HG02798 (cell line): Measurements from ENCODE around the gene TRMT2A.

Experiments
- ATAC-seq: cut with Tn5 transposase; IDR thresholded peaks from one replicate; pipeline ENCODE4 v1.9.1; 2021; ENCODE audit warnings: mild to moderate bottlenecking; ENCODE audit not compliant: unreplicated experiment, poor library complexity

Gene TRMT2A

DNA sequence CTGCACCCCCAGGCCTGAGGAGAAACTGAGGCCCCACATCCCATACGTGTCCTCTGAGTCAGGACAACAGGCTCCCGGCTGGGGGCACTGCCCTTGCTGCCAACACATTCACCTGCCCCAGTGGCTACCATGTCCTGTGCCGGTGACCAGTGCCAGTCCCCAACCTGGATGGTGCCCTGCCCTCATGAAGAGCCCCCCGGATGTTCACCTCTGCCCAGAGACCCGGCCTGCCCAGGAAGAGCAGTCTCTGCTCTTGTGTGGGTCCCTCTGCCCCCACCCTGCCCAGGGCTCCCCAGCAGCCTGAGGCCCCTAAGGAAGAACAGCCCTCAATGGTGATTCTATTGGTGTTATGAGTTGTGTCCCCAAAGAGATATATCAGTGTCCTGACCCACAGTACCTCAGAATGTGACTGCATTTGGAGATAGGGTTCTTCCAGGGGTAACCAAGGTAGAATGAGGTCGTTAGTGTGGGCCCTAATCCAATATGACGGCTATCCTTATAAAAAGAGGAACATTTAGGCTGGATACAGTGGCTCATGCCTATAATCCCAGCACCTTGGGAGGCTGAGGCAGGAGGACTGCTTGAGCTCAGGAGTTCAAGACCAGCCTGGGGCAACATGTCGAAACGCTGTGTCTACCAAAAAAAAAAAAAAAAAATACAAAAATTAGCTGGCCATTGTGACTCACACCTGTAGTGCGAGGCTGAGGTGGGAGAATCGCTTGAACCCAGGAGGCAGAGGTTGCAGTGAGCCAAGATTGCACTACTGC lies 50.2 kb downstream of the TRMT2A start:
- no peak for ATAC-seq

DNA sequence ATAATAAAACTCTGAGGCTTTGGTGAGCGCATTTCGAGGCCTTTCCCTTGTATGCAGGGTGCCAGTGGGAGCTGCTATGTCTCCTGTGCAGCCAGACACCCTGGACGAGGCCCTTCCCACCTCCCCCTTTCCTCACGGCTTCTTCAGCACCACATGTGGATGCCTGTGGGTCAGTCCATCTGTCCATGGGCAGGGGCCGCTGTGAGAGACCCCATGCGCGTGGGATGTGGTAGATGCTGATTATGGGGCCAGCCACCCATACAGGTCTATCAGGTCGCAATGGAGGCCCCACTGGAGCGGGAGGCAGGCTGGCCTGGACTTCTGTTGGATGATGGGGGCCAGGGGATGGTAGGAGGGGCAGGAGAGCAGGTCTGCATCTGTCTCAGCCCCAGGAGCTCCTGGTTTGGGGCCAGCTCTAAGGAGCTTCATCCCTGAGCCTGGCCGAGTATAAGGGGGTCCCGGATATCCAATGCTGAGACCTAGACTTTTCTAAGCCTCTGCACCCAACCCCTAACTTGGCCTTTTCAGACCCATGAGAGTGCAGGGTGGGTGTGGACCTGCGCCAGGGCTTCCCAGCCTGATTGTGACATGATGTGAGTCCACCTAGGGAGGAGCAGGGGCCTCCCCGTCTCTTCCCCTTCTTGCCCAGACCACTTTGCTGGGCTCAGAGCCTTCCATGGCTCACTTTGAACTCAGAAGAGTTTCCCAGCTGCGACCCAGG lies 51.0 kb downstream of the TRMT2A start:
- no peak for ATAC-seq

DNA sequence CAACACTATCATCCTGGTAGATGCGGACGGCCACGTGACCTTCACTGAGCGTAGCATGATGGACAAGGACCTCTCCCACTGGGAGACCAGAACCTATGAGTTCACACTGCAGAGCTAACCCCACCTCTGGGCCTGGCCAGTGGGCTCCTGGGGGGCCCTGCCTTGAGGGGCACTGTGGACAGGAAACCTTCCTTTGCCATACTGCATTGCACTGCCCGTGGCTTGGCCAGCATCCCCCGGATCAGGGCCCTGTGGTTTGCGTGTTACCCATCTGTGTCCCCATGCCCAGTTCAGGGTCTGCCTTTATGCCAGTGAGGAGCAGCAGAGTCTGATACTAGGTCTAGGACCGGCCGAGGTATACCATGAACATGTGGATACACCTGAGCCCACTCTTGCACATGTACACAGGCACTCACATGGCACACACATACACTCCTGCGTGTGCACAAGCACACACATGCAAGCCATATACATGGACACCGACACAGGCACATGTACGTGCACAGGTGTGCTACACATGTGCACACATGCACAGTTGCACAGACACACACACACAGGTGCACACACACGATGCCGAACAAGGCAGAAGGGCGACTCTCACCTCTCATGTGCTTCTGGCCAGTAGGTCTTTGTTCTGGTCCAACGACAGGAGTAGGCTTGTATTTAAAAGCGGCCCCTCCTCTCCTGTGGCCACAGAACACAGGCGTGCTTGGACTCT lies 52.3 kb downstream of the TRMT2A start:
- no peak for ATAC-seq

DNA sequence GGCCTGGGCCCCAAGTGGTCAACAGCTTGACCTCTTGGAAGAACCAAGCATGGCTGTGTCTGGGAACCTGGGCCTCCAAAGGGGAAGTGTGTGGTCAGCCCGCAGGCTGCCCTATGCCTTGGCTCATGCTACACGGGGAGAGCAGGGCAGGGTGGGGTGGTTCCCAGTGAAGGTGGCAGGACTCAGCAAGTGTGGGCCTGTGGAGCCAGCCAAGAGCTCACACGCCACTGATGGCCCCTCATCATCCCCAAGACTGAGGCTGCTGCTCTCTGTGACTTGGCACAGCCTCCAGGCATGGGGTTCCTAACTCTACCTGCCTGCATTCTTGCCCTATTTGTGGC lies 52.9 kb downstream of the TRMT2A start:
- ATAC-seq: no peak

DNA sequence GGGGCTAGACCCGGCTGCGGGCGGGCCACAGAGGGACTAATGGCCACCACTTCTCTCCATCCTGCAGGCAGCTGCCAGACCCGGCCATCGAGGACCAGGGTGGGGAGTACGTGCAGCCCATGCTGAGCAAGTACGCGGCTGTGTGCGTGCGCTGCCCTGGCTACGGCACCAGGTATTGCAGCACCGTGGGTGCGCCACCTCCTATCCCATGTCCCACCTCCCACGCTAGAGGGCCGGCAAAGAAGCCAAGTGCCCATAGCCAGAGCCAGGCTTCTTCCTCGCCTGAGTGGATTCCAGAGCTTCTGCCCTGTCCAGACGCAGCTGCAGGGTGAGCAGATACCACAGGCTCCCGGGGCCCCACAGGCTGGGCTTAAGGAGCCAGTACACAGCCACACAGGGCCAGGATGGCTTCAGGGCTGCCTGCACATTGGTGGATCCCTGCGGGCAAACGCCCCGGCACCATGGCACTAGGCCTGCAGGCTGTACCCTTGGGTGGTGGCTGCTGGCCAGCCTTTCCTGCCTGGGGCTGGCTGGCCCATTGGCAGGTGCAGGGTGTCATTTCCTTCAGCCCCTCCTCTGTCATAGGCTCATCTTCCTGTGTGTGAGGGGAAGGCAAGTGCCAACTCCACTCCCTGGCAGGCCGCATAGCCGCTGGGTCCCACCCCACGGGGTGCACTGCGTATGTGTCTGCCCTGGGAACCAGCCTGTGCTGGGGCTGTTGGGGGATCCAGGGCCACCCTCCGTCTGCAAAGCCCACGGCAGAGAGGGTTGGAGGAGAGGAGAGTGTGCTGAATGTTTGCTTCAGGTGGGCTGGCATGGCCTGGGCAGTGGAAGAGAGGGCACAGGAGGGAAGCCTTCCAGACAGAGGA lies 53.5 kb downstream of the TRMT2A start:
- no peak for ATAC-seq

DNA sequence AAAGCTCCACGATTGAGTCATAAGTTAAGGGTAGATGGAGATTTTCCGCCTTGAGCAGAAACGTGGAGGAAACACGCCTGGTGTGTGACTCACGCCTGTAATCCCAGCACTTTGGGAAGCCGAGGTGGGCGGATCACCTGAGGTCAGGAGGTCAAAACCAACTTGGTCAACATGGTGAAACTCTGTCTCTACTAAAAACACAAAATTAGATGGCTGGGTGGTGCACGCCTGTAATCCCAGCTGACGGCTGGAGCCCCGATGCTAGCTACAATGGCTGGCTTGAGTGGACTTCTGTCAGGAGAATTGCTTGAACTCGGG lies 54.3 kb downstream of the TRMT2A start:
- no peak for ATAC-seq

DNA sequence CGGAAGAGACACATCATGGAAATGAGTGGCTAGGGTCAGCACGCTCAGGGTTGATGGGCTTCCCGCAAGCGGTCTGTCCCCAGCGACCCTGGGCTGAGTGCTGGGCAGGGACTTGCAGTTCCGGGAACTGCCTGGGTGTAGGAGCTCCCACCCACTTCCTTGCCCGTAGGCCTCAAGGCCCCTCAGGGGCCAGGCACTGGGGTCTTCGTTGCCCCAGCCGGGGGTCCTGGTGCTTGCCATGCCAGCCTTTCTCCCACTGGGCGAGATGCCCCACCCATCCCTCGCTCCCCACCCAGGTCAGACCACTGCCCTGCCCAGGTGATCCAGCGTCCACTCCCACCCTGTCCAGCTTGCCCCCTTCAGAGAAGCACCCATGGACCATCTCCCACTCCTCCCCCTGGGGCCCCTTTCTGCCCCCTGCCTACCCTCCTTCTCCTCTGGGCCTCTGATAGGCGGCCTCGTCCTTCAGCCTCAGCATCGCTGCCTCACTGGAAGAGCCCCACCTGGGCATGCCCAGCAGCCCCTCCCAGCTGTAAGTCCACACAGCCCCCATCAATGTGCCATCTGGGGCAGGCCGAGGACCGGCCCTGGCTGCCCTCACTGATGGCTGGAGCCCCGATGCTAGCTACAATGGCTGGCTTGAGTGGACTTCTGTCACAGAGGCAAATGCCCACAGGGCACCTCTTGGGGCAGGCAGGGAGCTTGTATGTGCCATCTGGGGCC lies 54.8 kb downstream of the TRMT2A start:
- ATAC-seq: no peak
